ENCODE data around the gene COL9A3.

GRCh38 chr20:62846166-62846890 lies 29.5 kb downstream of the COL9A3 start:
- no peak for TF ChIP-seq POLR2A (IDR thresholded peaks at IDR 0.05)
- no peak for TF ChIP-seq CTCF (IDR thresholded peaks at IDR 0.05)
